Neutrophil (primary cell): ENCODE results near the gene MDGA2.
"Not testable (repeated sequence)": the region's sequence is repeated elsewhere in the genome, so short reads cannot be mapped to it uniquely, and the experiment has no call there.

ENCODE experiments used
- H3K27ac ChIP-seq: fragments of 200-600 bp; sonication (generic); 2 replicates; pipeline ENCODE4 v1.5.1; 2016; ENCODE audit warnings: mild to moderate bottlenecking, moderate library complexity
- H3K27me3 ChIP-seq: fragments of 200-600 bp; sonication (generic); 2 replicates; pipeline ENCODE4 v1.6.0; 2016; ENCODE audit warnings: mild to moderate bottlenecking
- H3K36me3 ChIP-seq: fragments of 200-600 bp; sonication (generic); 2 replicates; pipeline ENCODE4 v1.5.1; 2017
- H3K4me1 ChIP-seq, 2 experiments: fragments of 200-600 bp in 1 of 2; sonication (generic) in 1 of 2; 1 replicate in 1 of 2; 2 replicates in 1 of 2; pipeline versions ENCODE4 v1.5.1 to v1.6.1; 2013 to 2016; ENCODE audit warnings: low read depth in 1 of 2, low read length in 1 of 2, mild to moderate bottlenecking in 1 of 2, moderate library complexity in 1 of 2; ENCODE audit not compliant: control insufficient read depth in 1 of 2, insufficient read depth in 1 of 2
- H3K4me3 ChIP-seq, 2 experiments: fragments of 200-600 bp in 1 of 2; sonication (generic) in 1 of 2; 1 replicate in 1 of 2; 2 replicates in 1 of 2; pipeline ENCODE4 v1.5.1; 2013 to 2016; ENCODE audit warnings: low read depth in 1 of 2, low read length in 1 of 2, mild to moderate bottlenecking in 1 of 2, moderate library complexity in 1 of 2
- H3K9me3 ChIP-seq: fragments of 200-600 bp; sonication (generic); 2 replicates; pipeline ENCODE4 v1.5.1; 2016
- TF ChIP-seq, protein P1 (sequence below): fragments of 200-600 bp; sonication (generic); IDR thresholded peaks from 2 replicates; pipeline ENCODE4 v1.5.1; 2016; ENCODE audit warnings: antibody characterized with exemption

Gene MDGA2

DNA sequence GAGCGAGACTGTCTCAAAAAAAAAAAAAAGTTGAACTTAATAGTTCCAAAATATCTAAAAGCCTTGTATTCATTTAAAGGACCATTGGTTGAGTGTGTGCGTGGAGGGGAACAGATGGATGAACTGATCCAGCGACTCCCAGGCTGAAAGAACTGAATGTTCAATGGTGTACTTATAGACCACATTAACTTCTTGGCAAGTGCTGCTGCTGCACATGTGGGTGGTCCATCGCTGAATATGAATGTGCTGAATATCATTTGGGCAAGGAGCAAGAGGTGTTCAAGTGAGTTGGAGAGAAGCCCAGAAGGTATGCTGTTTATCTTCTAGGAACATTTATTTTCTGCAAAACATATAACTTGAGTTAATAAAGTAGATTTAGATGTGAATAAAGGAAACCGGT lies 734.8 kb downstream of the MDGA2 start:
- no peaks in the 10 kb centered on the region for H3K27me3 ChIP-seq
- no peaks in the 10 kb centered on the region for H3K4me1 ChIP-seq
- no peaks in the 10 kb centered on the region for H3K36me3 ChIP-seq
- TF ChIP-seq, protein P1, sequence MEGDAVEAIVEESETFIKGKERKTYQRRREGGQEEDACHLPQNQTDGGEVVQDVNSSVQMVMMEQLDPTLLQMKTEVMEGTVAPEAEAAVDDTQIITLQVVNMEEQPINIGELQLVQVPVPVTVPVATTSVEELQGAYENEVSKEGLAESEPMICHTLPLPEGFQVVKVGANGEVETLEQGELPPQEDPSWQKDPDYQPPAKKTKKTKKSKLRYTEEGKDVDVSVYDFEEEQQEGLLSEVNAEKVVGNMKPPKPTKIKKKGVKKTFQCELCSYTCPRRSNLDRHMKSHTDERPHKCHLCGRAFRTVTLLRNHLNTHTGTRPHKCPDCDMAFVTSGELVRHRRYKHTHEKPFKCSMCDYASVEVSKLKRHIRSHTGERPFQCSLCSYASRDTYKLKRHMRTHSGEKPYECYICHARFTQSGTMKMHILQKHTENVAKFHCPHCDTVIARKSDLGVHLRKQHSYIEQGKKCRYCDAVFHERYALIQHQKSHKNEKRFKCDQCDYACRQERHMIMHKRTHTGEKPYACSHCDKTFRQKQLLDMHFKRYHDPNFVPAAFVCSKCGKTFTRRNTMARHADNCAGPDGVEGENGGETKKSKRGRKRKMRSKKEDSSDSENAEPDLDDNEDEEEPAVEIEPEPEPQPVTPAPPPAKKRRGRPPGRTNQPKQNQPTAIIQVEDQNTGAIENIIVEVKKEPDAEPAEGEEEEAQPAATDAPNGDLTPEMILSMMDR, result no peak
- no peaks in the 10 kb centered on the region for H3K9me3 ChIP-seq
- no peak overlapping the region for H3K4me3 ChIP-seq
- no peak overlapping the region for H3K27ac ChIP-seq

GRCh38 chr14:46920542-46920941 lies 754.9 kb downstream of the MDGA2 start:
- TF ChIP-seq, protein P1, result no peak
- no peaks in the 10 kb centered on the region for H3K4me1 ChIP-seq
- H3K9me3 ChIP-seq, result no peaks in the 10 kb centered on the region

DNA sequence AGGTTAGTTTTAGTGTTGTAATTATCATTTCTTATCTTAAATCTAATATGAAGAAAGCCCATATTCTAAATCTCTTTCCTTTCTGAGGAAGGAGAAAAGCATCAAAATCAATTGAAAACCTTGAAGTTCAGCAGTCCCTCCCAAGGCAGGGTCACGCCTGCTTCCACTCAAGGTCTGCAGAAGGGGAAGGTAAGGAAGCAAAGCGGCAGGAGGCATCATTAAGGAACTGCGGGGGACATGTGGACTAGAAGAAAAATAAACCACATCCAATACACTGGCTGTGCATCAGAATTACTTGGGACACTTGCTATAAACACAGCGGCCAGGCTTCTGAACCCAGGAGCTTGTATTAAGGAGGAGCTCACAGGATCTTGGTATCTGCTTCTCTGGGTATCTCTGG lies 759.9 kb downstream of the MDGA2 start:
- H3K9me3 ChIP-seq, H3K4me3 ChIP-seq, H3K4me1 ChIP-seq, H3K27me3 ChIP-seq, H3K36me3 ChIP-seq, H3K27ac ChIP-seq: not testable (repeated sequence)

More at GRCh38 chr14:46920542-46920941, 754.9 kb downstream of the MDGA2 start:
- no peaks in the 10 kb centered on the region for H3K36me3 ChIP-seq
- H3K4me3 ChIP-seq, result no peak overlapping the region
- H3K27me3 ChIP-seq, result no peaks in the 10 kb centered on the region
- H3K27ac ChIP-seq, result no peak overlapping the region

DNA sequence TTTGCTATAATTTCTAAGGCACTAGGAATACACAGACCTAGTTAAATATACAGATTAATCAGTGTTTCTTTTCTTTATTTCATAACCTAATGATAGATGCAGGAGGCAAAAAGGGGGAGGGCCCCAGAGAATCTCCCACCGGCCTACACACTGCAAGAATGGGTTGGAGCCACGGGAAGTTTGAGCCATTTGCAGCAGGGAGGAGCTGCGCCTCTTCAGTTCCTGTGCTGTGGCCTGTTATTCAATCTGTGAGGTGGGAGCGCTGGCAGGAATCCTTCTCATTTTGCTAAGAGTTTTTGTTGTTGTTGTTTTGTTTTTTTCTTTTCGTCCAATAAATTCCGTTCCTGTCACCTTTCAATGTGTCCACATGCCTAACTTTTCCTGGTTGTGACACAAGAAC lies 772.6 kb downstream of the MDGA2 start:
- TF ChIP-seq, protein P1, result no peak
- H3K9me3 ChIP-seq, result no peaks in the 10 kb centered on the region
- no peaks in the 10 kb centered on the region for H3K36me3 ChIP-seq
- H3K27ac ChIP-seq, result no peak overlapping the region
- H3K27me3 ChIP-seq, result no peaks in the 10 kb centered on the region
- no peak overlapping the region for H3K4me3 ChIP-seq
- H3K4me1 ChIP-seq, result no peaks in the 10 kb centered on the region

DNA sequence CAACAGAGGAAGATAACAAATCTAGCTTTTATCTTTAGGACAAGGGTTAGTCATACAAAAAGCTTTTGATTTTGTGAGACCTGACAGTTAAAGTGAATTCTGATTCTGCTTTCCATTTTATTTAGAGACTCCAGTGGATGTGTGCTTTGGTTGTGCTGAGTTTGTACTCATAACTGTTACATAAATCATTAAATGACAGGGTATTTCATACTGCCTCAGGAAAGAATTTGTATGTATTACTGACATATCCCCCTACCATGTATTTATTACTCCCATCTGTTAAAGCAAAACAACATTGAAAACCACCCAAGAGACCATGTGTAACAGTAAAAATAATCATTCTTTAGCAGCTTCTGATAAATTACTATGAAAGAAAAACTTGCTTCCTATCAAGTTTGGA lies 780.9 kb downstream of the MDGA2 start:
- H3K27ac ChIP-seq, result no peak overlapping the region
- H3K9me3 ChIP-seq, result no peaks in the 10 kb centered on the region
- H3K27me3 ChIP-seq, result no peaks in the 10 kb centered on the region
- H3K4me1 ChIP-seq, result no peaks in the 10 kb centered on the region
- no peak overlapping the region for H3K4me3 ChIP-seq
- TF ChIP-seq, protein P1, result no peak
- H3K36me3 ChIP-seq, result no peaks in the 10 kb centered on the region

DNA sequence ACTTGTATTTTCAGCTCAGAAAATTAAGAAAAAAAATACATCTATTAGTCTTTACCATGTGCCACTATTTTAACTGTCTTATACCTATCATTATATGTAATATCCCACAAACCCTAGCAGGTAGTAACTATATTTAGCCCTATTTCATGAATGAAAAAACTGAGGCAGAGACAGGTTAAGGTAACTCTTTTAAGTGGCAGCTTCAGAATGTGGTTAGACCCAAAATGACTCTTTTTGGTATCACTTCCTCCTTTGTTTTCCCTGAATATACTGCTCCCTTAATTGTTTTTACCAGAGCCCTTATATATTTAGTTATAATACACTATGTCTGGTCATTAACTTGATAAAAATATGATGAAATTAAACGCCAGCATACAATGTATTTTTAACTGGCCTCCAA lies 788.3 kb downstream of the MDGA2 start:
- Histone ChIP-seq H3K9me3 (no peaks in the 10 kb centered on the region), H3K4me3 (no peak overlapping the region), H3K27me3 (no peaks in the 10 kb centered on the region), H3K4me1 (no peaks in the 10 kb centered on the region), H3K27ac (no peak overlapping the region), H3K36me3 (no peaks in the 10 kb centered on the region)
- TF ChIP-seq, protein P1, result no peak
